GM21619 (cell line): Measurements from ENCODE around the gene AIPL1.

Experiments used
- ATAC-seq: cut with Tn5 transposase; IDR thresholded peaks from one replicate; pipeline ENCODE4 v1.9.1; 2021; ENCODE audit not compliant: unreplicated experiment

AIPL1 gene

GRCh38 chr17:6468051-6468790 is 33.3 kb upstream of the AIPL1 start:
- ATAC-seq = no peak

GRCh38 chr17:6467567-6467966 is 32.6 kb upstream of the AIPL1 start:
- no peak for ATAC-seq

GRCh38 chr17:6465206-6466003 is 30.5 kb upstream of the AIPL1 start:
- no peak for ATAC-seq

- ATAC-seq = no peak
Measured at GRCh38 chr17:6464446-6465041, 29.6 kb upstream of the AIPL1 start.

- ATAC-seq = no peak
Measured at GRCh38 chr17:6463616-6464445, 28.9 kb upstream of the AIPL1 start.

- ATAC-seq = no peak
Measured at GRCh38 chr17:6462692-6463091, 27.8 kb upstream of the AIPL1 start.

GRCh38 chr17:6461792-6462524 is 27.0 kb upstream of the AIPL1 start:
- no peak for ATAC-seq

GRCh38 chr17:6461246-6461645 is 26.3 kb upstream of the AIPL1 start:
- ATAC-seq = no peak

- no peak for ATAC-seq
Measured at GRCh38 chr17:6460531-6461161, 25.7 kb upstream of the AIPL1 start.

GRCh38 chr17:6458460-6458950 is 23.6 kb upstream of the AIPL1 start:
- no peak for ATAC-seq

- ATAC-seq = no peak
Measured at GRCh38 chr17:6457688-6458459, 23.0 kb upstream of the AIPL1 start.

- ATAC-seq = no peak
Measured at GRCh38 chr17:6456914-6457687, 22.2 kb upstream of the AIPL1 start.

GRCh38 chr17:6456321-6456720 is 21.4 kb upstream of the AIPL1 start:
- no peak for ATAC-seq

- no peak for ATAC-seq
Measured at GRCh38 chr17:6455321-6455705, 20.4 kb upstream of the AIPL1 start.

GRCh38 chr17:6454495-6455320 is 19.8 kb upstream of the AIPL1 start:
- no peak for ATAC-seq

GRCh38 chr17:6453279-6454024 is 18.5 kb upstream of the AIPL1 start:
- no peak for ATAC-seq
